GM19193 (cell line): ENCODE measurements around the gene GPHN.

Experiments used
- POLR2A ChIP-seq: IDR thresholded peaks from 4 replicates; pipeline ENCODE4 v1.6.1; 2011; ENCODE audit not compliant: insufficient read depth, insufficient read length; ENCODE audit errors: extremely low read depth

The GPHN gene

GRCh38 chr14:66853311-66853710, 345.4 kb downstream of the GPHN start:
- TF ChIP-seq POLR2A: no peak

DNA sequence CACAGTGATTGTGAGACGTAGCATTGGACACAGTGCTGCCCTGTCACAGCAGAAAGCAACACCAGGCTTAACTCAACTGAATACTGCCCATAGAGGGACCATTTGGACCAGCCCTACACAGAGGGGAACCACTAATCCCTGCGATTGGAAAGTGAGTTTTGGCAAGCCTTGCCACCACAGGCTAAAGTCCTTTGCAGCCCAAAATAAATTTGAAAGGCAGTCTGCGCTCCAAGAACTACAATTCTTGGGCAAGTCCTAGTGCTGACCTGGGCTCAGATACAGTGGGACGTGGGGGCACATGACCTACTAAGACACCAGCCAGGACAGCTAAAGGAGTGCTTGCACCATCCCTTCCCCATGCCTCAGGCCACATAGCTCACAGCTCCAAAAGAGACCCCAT, 349.9 kb downstream of the GPHN start:
- no peak for TF ChIP-seq POLR2A

DNA sequence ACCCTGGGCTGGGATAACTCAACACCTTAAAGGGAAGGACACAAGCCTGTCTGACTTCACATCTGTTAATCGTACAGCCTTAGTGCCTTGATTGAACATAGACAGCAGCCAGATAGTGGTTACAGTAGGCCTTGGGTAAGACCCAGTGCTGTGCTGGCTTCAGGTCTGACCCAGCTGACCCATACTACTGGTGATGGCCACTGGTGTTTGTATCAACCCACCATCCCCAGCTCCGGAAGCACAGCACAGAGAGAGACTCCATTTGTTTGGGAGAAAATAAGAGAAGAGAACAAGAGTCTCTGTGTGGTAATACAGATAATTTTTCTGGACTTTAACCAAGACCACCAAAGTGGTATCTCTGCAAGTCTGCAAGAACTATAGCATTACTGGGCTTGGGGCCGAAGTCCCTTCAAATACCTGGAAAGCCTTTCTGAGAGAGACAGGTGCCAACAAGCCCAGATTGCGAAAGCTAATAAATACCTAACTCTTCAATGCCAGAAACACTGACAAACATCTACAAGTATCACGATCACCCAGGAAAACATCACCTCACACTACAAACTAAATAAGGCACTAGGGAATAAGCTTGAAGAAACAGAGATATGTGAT, 351.2 kb downstream of the GPHN start:
- TF ChIP-seq POLR2A: no peak

GRCh38 chr14:66881596-66881995, 373.6 kb downstream of the GPHN start:
- TF ChIP-seq POLR2A: no peak

DNA sequence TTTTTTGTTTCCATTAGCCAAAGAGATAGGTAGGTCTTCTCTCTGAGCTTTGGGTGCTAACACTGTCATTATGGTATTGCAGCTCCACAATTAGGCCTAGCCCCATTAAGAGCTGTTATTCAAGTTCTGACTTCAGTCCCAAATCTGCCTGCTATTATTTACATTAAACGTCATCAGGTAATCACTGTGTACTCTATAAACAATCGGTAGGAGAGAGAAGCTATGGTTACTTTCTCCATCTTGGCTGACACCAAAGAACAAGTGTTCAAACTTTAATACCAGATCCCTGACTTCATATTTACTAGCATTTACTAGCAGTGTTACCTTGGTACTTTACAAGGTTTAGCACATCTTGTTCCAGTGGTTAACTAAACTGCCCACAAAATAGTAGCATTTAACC, 376.2 kb downstream of the GPHN start:
- TF ChIP-seq POLR2A: no peak

GRCh38 chr14:66900719-66901118, 392.8 kb downstream of the GPHN start:
- TF ChIP-seq POLR2A: no peak

DNA sequence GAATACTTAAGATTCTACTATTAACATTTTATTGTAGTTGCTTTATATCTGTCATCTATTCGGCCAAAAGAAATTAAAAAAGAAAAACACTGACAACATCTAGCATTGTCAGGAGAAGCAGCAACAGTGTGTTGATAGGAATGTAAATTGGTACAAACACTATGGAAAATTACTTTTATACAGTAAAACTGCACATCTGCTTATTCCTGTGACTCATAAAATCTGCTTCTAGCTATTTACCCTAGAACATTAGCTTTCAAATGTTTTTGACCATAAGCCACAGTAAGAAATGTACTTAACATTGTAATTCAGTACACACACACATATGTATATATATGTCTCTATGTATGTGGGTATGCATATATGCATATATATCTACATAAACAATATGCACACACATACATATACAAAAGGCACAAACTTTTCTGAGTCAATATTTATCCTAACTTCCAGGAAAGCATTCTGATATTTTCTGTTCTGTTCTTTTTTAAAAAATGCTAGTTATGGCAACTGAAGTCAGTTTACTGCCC, 402.4 kb downstream of the GPHN start:
- no peak for TF ChIP-seq POLR2A

GRCh38 chr14:66916421-66916820, 408.5 kb downstream of the GPHN start:
- TF ChIP-seq POLR2A: no peak

GRCh38 chr14:66918527-66918926, 410.6 kb downstream of the GPHN start:
- no peak for TF ChIP-seq POLR2A

DNA sequence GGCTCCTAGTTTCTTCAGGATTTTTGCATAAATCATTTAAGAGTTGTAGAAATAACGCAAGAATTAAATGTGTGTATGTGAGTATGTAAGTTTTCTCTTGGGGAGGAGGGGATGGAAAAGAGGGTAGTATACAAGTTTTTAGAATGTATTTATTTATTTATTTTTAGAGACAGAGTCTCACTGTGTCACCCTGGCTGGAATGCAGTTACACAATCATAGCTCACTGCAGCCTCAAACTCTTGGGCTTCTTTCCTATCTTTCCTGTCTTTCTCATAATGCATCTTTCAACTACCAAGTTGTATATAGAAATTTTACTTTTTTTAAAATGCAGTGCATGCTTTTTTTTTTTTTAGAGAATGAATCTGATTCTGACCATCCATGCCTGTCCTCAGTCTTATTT, 412.2 kb downstream of the GPHN start:
- TF ChIP-seq POLR2A: no peak

DNA sequence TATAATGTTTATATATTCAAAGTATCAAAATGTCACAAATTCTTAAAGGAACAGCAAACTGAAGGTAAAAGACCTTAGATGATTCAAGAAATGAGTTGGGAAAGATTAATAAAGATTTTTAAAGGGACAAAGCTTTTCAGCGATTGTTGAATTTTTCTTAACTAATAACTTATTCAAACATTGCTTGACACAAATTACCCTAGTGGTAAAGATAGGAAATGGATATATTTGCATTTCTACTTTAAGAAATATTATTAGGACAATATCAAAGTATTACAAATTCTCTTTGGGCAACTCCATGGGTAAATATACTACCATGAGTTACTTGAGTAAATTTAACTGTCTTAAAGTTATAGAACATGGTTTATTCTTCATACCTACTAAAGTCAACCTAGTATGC, 415.3 kb downstream of the GPHN start:
- no peak for TF ChIP-seq POLR2A

GRCh38 chr14:66939409-66939808, 431.5 kb downstream of the GPHN start:
- no peak for TF ChIP-seq POLR2A

GRCh38 chr14:66944872-66945271, 436.9 kb downstream of the GPHN start:
- TF ChIP-seq POLR2A: no peak

- TF ChIP-seq POLR2A: no peak
Measured at GRCh38 chr14:66955159-66955558, 447.2 kb downstream of the GPHN start.

DNA sequence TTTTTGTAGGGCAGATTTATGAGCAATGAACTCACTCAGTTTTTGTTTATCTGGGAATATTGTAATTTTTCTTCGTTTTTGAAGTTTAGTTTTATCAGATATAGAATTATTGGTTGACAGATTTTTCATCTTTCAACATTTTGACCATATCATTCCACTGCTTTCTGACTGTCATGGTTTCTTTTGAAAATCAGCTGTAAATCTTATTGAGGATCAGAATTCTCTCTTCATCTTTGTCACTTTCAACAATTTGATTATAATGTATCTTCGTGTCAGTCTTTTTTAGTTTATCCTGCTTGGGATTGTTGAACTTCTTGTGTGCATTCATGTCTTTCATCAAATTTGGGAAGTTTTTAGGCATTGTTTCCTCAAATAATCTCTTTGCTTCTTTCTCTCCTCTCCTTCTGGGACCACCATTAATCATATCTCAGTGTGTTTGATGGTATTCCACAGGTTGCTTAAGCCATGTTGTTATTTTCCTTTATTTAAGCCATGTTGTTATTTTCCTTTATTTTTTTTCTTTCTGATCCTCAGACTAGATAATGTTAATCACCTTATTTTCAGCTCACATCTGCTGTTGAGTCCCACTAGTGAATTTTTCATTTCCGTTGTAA, 451.6 kb downstream of the GPHN start:
- no peak for TF ChIP-seq POLR2A

DNA sequence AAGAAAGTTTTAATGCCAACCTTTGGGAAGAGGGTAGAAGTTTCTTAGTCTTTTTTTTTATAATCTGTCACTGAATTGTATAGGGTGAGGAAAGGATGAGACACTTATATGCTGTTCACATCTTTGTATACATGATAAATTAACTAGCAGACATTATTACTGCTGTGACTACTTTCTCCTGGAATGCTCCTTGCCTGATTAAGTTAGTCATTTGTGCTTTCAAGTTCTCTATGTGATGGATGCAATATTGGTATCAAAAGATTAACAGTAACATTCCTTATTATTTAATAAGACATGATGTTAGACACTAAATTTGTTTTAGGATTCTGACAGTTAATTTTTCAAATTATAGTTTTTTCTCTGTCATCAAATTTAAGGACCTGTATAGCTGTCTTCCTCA, 457.9 kb downstream of the GPHN start:
- no peak for TF ChIP-seq POLR2A
